OCI-LY3 (cell line): ENCODE results near the gene FAM184A.

Source experiments
- CTCF ChIP-seq: fragments of 200-600, 300-600 bp; sonication (generic); IDR thresholded peaks from 2 replicates; pipeline ENCODE4 v1.5.1; 2014; ENCODE audit warnings: antibody characterized with exemption, low read length, low read depth
- EZH2phosphoT487 ChIP-seq: fragments of 200-600 bp; shearing (Covaris generic); IDR thresholded peaks from 2 replicates; pipeline ENCODE4 v1.6.1; 2018; ENCODE audit warnings: antibody characterized with exemption, mixed run types, low read depth

GRCh38 chr6:119040636-119041035, 37.8 kb downstream of the FAM184A start:
- TF ChIP-seq CTCF (no peak), EZH2phosphoT487 (no peak)
